ENCODE data around the gene LAMTOR4.

DNA sequence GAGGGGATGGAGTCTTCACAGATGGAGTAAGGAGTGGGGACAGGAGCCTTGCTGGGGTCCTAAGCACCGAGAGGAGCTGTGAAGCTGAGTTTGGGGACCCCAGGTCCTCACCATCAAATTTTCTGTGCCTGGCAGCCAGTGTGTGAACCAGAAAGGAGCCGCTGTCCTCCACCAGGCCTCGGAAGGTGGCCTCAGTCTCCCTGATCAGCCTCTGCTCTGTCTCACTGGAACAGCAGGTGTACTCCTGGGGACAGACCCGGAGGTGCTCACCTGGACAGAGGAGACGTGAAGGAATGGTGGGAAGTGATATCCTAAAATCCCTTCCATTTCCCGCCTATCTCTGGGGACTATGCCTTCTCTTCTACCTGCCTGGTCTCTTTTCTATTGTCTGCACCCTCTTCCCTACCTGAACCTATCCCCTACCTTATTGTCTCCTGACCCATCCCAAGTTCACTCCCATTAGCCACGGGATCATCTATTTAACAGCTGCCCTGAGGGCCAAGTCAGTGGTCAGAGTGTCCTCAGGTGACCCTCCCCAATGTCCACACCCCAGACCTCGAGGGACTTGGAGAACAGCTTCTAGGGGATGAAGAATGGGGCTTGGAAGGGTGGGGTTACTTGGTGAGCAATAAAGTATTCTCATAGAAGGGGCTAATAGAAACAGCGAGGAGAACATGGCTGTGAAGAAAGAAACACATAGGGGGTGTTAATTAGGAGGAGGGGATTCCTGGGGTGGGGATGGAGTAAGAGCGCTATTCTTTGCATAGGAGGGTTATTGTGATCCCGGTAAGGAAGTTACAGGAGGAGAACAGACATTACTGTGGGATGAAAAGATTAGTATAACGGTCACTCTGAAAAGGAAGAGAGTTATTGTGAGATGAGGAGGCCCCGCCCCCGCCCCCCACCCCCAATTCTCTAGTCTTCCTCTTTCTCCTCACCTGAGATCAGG lies 27.7 kb downstream of the LAMTOR4 start:
- no peak for TF ChIP-seq ZNF274 (IDR thresholded peaks at IDR 0.05; ENCODE audit: low read depth, low read length)
- TF ChIP-seq YY1 (IDR thresholded peaks at IDR 0.05; ENCODE audit: insufficient read depth, insufficient read length) = no peak
